ENCODE results near the gene CCNB1.
A peak's percentile ranks its signal among the peaks of the same experiment; 100 is the strongest.

CCNB1 gene

GRCh38 chr5:69184621-69185020 lies 17.7 kb downstream of the CCNB1 start:
- no peak for DNase-seq (ENCODE audit: low spot score)
- no peak for TF ChIP-seq CTCF (IDR thresholded peaks at IDR 0.05; ENCODE audit: extremely low read depth, insufficient read depth, missing control alignments)
- in situ Hi-C loops (cut with MboI; ENCODE audit: low pct_unique_long_range_greater_than_20kb, low sequenced_read_pairs, unreplicated experiment): no loop called here

- TF ChIP-seq CTCF (IDR thresholded peaks at IDR 0.05; ENCODE audit: extremely low read depth, insufficient read depth, missing control alignments): no peak
- no peak for DNase-seq (ENCODE audit: low spot score)
- in situ Hi-C loops (cut with MboI; ENCODE audit: low pct_unique_long_range_greater_than_20kb, low sequenced_read_pairs, unreplicated experiment): no loop called here
These were observed 20.4 kb downstream of the CCNB1 start for GRCh38 chr5:69187342-69187741.

- peak; percentile 27 for DNase-seq (ENCODE audit: low spot score)
- no peak for TF ChIP-seq CTCF (IDR thresholded peaks at IDR 0.05; ENCODE audit: extremely low read depth, insufficient read depth, missing control alignments)
- in situ Hi-C loops (cut with MboI; ENCODE audit: low pct_unique_long_range_greater_than_20kb, low sequenced_read_pairs, unreplicated experiment): no loop called here
These were observed 21.8 kb downstream of the CCNB1 start for GRCh38 chr5:69188811-69189161.

- in situ Hi-C loops (cut with MboI; ENCODE audit: low pct_unique_long_range_greater_than_20kb, low sequenced_read_pairs, unreplicated experiment): no loop called here
- DNase-seq (ENCODE audit: low spot score): peak; percentile 92
- no peak for TF ChIP-seq CTCF (IDR thresholded peaks at IDR 0.05; ENCODE audit: extremely low read depth, insufficient read depth, missing control alignments)
These were observed 22.5 kb downstream of the CCNB1 start, which contains the start of gene CENPH for GRCh38 chr5:69189162-69190086. Gene CENPH, plus strand, starts transcription at chr5:69189583. Its CDS starts 52 bp downstream, at chr5:69189635.

- no peak for DNase-seq (ENCODE audit: low spot score)
- no peak for TF ChIP-seq CTCF (IDR thresholded peaks at IDR 0.05; ENCODE audit: extremely low read depth, insufficient read depth, missing control alignments)
- in situ Hi-C loops (cut with MboI; ENCODE audit: low pct_unique_long_range_greater_than_20kb, low sequenced_read_pairs, unreplicated experiment): no loop called here
These were observed 35.5 kb downstream of the CCNB1 start for GRCh38 chr5:69202497-69202896.

- no peak for TF ChIP-seq CTCF (IDR thresholded peaks at IDR 0.05; ENCODE audit: extremely low read depth, insufficient read depth, missing control alignments)
- DNase-seq (ENCODE audit: low spot score): no peak
- in situ Hi-C loops (cut with MboI; ENCODE audit: low pct_unique_long_range_greater_than_20kb, low sequenced_read_pairs, unreplicated experiment): no loop called here
These were observed 39.7 kb downstream of the CCNB1 start for GRCh38 chr5:69206528-69207190.
